ENCODE results near the gene MBD3L2. TPM values are rescaled to one million over a fixed set of nuclear protein-coding genes. Genes with fewer than 3 reads are reported as not detected.
"Not testable (repeated sequence)": the region's sequence is repeated elsewhere in the genome, so short reads cannot be mapped to it uniquely, and the experiment has no call there.

The MBD3L2 gene
- total RNA-seq, 2 experiments from 2014 or later = not detected

DNA sequence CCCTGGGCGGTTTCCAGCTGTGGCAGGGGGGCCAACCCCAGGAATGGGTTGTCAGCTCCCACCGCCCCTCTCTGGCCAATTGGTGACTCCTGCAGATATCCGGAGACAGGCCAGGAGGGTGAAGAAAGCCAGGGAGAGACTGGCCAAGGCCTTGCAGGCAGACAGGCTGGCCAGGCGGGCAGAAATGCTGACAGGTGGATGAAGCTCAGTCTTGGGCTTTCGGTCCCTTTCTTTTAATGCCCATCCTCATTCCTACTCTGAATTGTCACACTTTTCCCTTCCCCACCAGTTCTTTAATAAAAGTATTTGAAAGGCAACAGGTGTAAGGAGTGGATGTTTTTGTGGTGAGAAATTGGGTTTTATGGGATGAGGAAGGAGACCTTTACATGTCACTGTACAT is 2.3 kb downstream of the MBD3L2 start:
- H3K27me3 Mint-ChIP-seq, DNase-seq, H3K9me3 Mint-ChIP-seq, H3K4me1 Mint-ChIP-seq, H3K4me3 Mint-ChIP-seq, H3K36me3 Mint-ChIP-seq, H3K27ac Mint-ChIP-seq: not testable (repeated sequence)

DNA sequence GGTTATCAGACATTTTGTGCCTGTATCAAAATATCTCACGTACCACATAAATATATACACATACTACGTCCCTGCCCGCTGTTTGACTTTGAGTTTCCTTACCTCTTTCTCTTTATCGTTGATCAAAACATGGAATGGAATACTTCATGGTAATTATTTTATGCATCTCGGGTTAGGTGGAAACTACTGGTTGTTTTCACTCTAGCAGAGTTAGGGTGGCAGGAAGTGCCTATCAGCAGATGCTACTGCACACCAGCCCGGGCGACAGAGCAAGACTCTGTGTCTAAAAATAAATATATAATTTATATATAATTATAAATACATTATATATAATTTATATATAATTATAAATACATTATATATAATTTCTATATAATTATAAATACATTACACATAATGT is 3.8 kb downstream of the MBD3L2 start:
- H3K4me1 Mint-ChIP-seq, H3K4me3 Mint-ChIP-seq, H3K9me3 Mint-ChIP-seq: not testable (repeated sequence)

DNA sequence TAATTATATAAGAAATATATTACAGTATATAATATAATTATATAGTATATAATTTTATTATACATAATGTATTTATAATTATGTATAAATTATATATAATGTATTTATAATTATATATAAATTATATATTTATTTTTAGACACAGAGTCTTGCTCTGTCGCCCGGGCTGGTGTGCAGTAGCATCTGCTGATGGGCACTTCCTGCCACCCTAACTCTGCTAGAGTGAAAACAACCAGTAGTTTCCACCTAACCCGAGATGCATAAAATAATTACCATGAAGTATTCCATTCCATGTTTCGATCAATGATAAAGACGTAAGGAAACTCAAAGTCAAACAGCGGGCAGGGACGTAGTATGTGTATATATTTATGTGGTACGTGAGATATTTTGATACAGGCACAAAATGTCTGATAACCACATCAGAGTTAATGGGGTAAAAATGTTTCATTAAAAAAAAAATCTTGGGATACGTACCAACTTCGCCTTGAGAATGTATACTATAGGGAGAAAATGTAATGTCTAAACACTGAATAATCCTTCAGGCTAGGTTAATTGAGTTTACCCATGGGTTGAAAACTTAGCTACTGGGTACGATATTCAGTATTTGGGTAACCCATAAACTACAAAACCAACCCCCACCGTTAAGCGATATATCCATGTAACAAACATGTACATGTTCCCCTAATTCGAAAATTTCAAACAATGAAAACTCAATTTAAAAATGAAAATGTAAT is 5.7 kb downstream of the MBD3L2 start:
- H3K27ac Mint-ChIP-seq, DNase-seq, H3K9me3 Mint-ChIP-seq, H3K4me1 Mint-ChIP-seq, H3K27me3 Mint-ChIP-seq, H3K36me3 Mint-ChIP-seq, H3K4me3 Mint-ChIP-seq: not testable (repeated sequence)

More for the DNA sequence above, 3.8 kb downstream of the MBD3L2 start:
- not testable (repeated sequence) for H3K36me3 Mint-ChIP-seq, H3K27me3 Mint-ChIP-seq, H3K27ac Mint-ChIP-seq, DNase-seq

DNA sequence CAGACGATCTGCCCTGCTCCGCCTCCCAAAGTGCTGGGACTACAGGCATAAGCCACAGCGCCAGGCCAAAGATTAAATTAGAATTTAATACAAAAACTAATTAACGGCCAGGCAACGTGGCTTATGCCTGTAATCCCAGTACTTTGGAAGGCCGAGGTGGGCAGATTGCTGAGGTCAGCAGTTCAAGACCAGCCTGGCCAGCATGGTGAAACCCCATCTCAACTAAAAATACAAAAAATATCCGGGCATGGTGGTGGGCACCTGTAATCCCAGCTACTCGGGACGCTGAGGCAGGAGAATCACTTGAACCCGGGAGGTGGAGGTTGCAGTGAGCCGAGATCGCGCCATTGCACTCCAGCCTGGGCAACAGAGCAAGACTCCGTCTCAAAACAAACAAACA is 6.6 kb downstream of the MBD3L2 start:
- H3K27me3 Mint-ChIP-seq, H3K4me3 Mint-ChIP-seq, H3K4me1 Mint-ChIP-seq, DNase-seq, H3K9me3 Mint-ChIP-seq, H3K36me3 Mint-ChIP-seq, H3K27ac Mint-ChIP-seq: not testable (repeated sequence)

DNA sequence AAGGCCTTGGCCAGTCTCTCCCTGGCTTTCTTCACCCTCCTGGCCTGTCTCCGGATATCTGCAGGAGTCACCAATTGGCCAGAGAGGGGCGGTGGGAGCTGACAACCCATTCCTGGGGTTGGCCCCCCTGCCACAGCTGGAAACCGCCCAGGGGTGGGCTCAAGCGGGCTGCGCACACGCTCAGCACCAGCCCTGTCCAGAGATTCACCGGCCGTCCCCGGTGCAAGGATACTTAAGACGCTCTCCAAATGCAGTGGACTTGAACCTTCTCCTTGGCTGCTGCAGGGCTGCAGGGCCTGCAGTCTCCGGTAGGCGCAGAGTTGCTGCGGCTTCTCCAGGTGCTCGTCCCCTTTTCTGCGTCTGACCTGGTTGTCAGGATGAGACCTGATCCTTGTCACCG is 7.2 kb downstream of the MBD3L2 start:
- not testable (repeated sequence) for H3K36me3 Mint-ChIP-seq, H3K27ac Mint-ChIP-seq, H3K9me3 Mint-ChIP-seq, H3K4me1 Mint-ChIP-seq, H3K27me3 Mint-ChIP-seq, DNase-seq, H3K4me3 Mint-ChIP-seq

DNA sequence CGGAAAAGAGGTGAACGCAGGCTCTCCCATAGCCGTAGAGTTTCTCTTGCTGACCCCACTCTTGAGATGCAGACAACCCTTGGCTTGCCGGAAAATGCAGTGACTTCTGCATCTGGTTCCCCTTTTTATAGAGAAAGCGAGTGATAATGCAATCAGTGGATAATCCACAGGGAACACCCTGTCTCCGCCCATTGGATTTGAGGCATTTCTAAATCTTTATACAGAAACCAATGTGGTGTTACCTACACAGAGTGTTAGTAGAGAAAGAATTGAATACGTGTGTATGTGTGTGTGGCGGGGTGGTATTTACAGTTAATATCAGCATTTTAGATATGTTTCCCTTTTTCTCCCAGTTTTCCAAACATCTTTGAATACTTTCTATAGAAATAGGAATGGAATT is 9.5 kb downstream of the MBD3L2 start, which contains the start of gene MBD3L3:
TSS of gene MBD3L3 (minus strand) at position 101 of the 400 bp plus-strand sequence. CDS start at position 30, 71 bp downstream.
- H3K9me3 Mint-ChIP-seq, H3K4me3 Mint-ChIP-seq, H3K36me3 Mint-ChIP-seq, DNase-seq, H3K27me3 Mint-ChIP-seq, H3K27ac Mint-ChIP-seq, H3K4me1 Mint-ChIP-seq: not testable (repeated sequence)

DNA sequence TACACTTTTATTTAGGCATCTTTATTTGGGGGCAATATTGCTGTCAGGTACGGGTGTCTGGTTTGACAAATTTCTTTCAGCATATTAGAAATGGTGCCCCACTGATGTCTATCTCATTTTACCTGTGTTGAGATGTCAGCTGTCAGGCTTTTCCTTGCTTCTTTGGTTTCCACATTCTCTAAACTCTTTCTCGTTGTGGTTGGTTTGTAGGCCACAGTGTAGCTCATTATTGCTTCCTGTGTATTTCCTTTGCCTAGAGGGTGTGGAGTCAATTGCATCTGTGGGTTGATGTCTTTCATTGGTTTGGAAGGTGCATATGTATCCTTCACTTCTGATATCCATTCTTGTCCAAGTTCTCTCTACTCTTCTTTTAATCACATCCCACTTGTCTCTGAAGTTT is 10.9 kb downstream of the MBD3L2 start:
- not testable (repeated sequence) for H3K27me3 Mint-ChIP-seq, H3K4me3 Mint-ChIP-seq, H3K9me3 Mint-ChIP-seq, H3K4me1 Mint-ChIP-seq, H3K36me3 Mint-ChIP-seq, DNase-seq, H3K27ac Mint-ChIP-seq

DNA sequence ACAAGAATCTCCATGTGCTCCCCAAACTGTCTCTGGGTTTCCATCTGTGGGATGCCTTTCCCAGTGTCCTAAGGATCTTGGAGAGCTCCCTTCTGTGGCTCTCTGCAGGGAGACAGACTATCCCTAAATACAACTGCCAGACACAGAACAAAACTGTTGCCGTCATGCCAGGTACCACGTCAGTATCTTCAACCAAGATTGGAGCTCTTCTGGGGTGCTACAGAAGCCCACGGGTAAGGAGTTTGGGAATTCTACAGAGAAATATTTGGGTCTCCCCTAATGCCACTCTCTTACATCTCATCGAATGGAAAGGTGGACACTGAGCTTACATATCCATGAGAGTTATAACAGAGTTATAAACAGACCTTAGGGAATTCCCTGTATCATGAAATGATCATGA is 14.2 kb downstream of the MBD3L2 start:
- DNase-seq = no peak
- Mint-ChIP-seq H3K4me3 (no peak overlapping the region), H3K27ac (no peak overlapping the region), H3K27me3 (no peaks in the 10 kb centered on the region), H3K4me1 (no peaks in the 10 kb centered on the region), H3K36me3 (no peaks in the 10 kb centered on the region), H3K9me3 (no peaks in the 10 kb centered on the region)

DNA sequence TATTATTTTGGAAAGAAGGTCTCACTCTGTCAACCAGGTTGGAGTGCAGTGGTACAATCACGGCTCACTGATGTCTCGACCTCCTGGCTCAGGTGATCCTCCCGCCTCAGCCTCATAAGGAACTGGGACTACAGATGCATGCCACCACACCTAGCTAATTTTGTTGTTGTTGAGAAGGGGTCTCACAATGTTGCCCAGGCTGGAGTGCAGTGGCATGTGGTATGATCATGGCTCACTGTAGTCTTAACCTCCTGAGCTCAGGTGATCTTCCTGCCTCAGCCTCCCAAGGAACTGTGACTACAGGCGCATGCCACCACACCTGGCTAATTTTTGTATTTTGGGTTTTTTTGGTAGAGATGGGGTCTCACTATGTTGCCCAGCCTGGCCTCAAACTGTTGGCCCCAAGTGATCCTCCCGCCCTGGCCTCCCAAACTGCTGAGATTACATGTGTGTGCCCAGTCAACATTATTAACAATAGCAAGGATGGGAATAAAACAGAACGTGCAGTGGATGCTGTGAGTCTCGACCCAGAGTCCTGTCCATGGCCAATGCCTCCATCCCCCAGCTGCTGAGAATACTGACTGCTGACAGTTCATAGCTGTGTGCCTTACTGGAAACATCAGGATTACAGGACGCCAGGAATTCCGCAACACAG is 14.8 kb downstream of the MBD3L2 start:
- Mint-ChIP-seq H3K9me3 (no peaks in the 10 kb centered on the region), H3K27ac (no peak overlapping the region), H3K4me1 (peaks cover 2% of the 10 kb centered on the region), H3K4me3 (no peak overlapping the region), H3K27me3 (no peaks in the 10 kb centered on the region), H3K36me3 (no peaks in the 10 kb centered on the region)
- no peak for DNase-seq

DNA sequence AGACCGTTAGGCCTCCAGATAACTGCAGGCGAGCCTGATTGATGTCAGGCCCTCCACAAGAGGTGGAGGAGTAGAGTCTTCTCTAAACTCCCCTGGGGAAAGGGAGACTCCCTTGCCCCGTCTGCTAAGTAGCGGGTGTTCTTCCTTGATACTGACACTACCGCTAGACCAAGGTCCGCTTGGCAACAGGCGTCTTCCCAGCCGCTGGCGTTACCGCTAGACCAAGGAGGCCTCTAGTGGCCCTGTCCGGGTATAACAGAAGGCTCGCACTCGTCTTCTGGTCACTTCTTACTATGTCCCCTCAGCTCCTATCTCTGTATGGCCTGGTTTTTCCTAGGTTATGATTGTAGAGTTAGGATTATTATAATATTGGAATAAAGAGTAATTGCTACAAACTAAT is 18.0 kb downstream of the MBD3L2 start:
- not testable (repeated sequence) for DNase-seq, H3K4me3 Mint-ChIP-seq, H3K4me1 Mint-ChIP-seq, H3K9me3 Mint-ChIP-seq, H3K27me3 Mint-ChIP-seq, H3K27ac Mint-ChIP-seq
- H3K36me3 Mint-ChIP-seq = peaks cover 12% of the 10 kb centered on the region

DNA sequence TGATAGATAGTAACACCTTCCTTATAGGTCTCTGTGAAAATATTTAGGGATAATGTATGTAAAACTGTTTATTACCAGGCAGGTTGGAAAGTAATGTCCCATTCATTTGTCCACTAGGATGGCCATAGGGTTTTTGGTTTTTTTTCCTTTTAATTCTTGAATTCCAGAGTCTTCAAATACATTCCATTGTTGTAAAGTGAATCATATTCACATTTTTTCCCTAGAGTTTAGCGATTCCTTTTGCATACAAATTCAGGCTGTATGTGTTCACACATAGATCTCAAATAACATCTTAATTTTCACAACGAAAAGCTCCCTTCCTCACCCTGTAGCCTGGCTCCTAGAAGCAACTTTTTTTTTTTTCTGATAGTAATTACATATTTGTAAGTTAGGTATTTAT is 18.6 kb downstream of the MBD3L2 start:
- Mint-ChIP-seq H3K9me3 (no peaks in the 10 kb centered on the region), H3K4me3 (no peak overlapping the region), H3K27ac (no peak overlapping the region), H3K4me1 (peaks cover 5% of the 10 kb centered on the region), H3K27me3 (no peaks in the 10 kb centered on the region), H3K36me3 (peaks cover 18% of the 10 kb centered on the region)
- no peak for DNase-seq

DNA sequence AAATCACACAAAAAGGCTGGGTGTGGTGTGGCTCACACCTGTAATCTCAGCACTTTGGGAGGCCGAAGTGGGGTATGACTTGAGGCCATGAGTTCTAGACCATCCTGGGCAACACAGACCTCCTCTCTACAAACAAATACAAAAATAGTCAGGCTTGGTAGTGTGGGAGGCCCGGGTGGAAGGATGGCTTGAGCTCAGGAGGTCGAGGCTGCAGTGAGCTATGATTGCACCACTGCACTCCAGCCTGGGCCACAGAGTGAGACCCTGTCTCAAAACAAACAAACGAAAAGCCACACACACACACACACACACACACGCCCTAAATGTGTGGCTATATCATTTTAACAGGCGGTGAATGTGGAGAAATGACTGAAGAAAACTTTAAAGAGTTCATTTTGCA is 19.5 kb downstream of the MBD3L2 start:
- Mint-ChIP-seq H3K4me3 (peak overlapping the region; percentile 94), H3K36me3 (peaks cover 21% of the 10 kb centered on the region), H3K27me3 (no peaks in the 10 kb centered on the region), H3K4me1 (peaks cover 9% of the 10 kb centered on the region), H3K27ac (peak overlapping the region; percentile 91), H3K9me3 (no peaks in the 10 kb centered on the region)
- no peak for DNase-seq

DNA sequence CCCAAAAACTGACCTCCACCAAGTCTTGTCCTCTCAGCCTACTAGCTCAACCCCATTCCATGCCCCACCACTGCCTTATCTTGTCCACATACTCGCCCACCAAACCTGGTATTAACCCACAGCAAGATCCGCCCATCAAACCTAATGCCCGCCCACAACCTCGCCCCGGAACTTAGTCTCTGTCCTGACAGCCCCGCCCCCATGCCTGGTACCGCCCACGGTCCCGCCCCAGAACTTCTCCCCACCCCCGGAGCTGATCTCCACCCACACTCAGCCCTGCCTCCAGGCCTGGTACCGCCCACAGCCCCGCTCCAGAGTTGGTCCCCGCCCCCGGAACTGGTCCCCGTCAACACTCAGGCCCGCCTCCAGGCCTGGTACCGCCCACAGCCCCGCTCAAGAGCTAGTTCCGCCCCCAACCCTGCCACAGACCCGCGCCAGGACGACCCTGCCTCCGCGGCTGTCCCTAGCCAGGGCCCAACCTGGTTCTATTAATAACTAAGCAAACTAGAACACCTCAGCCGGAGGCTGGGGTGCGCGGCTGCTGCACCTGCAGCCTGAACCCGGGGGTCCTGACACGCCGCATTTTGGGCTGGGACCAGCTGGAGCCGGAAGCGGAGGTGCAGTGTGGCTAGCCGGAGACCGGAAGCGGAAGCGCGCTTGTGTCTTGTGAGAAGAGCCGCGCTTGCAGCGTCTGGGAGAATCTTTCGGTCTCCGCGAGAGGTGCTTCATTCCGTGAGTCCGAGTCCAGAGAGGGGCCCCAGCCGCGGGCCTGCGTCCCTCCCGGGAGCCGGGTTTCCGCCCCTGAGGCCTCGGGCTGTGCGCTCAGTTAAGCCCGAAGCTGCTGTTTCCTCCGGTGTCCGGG is 20.2 kb downstream of the MBD3L2 start, which contains the start of gene ZNF557:
TSS of gene ZNF557 (plus strand) at position 662 of the 862 bp plus-strand sequence. CDS start 5,372 bp downstream, outside the sequence.
- Mint-ChIP-seq H3K36me3 (peaks cover 27% of the 10 kb centered on the region), H3K4me3 (peak within 1 kb of the TSS; percentile 94), H3K27me3 (no peaks in the 10 kb centered on the region), H3K27ac (peak within 1 kb of the TSS; percentile 91), H3K4me1 (peaks cover 9% of the 10 kb centered on the region), H3K9me3 (no peaks in the 10 kb centered on the region)
- peak; percentile 97 for DNase-seq

DNA sequence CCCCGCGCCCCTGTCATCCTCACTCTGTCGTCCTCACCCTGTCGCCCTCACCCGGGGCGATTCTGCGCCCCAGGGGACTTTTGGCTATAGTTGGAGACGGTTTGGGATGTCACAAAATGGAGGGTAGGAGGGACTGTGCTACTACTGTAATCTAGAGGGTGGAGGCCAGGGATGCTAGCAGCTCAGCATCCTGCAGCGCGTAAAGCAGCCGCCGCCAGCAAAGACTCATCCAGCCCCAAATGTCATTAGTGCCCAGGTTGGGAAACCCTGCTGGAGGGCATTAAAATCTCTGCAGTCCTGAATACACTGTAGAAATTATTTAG is 20.7 kb downstream of the MBD3L2 start:
- peak overlapping the region; percentile 91 for H3K27ac Mint-ChIP-seq
- peaks cover 9% of the 10 kb centered on the region for H3K4me1 Mint-ChIP-seq
- H3K27me3 Mint-ChIP-seq = no peaks in the 10 kb centered on the region

DNA sequence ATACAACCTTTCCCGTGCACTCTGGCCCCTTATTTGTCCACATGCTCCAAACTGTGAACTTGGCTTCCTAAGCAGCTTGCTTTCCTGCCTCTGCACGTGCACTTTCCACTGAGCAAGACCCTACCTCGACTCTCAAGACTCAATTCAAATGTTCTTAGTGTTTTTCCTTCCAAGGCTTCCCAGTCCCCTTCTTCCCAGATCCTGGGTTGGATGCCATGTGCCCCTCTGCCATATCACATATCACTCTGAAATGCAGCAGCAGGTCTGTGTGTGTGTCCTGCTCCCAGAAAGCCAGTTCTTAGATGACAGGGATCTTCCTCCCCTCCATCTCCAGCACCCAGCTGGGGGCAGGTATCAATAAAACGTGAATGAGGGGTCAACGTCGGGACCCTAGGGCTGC is 23.4 kb downstream of the MBD3L2 start:
- DNase-seq = no peak
- Mint-ChIP-seq H3K9me3 (peaks cover 10% of the 10 kb centered on the region), H3K36me3 (peaks cover 58% of the 10 kb centered on the region), H3K4me3 (peak overlapping the region; percentile 24), H3K27ac (peak overlapping the region; percentile 18), H3K4me1 (peaks cover 9% of the 10 kb centered on the region), H3K27me3 (no peaks in the 10 kb centered on the region)

More for the DNA sequence above, 20.7 kb downstream of the MBD3L2 start:
- Mint-ChIP-seq H3K4me3 (peak overlapping the region; percentile 94), H3K9me3 (no peaks in the 10 kb centered on the region), H3K36me3 (peaks cover 32% of the 10 kb centered on the region)
- DNase-seq = no peak

All from activated naive CD8-positive, alpha-beta T cell treated with anti-CD3 and anti-CD28 coated beads for 36 hours (primary cell).